HepG2 (cell line): Measurements from ENCODE around the gene RGS6. TPM values are rescaled to one million over a fixed set of nuclear protein-coding genes. Genes with fewer than 3 reads are reported as not detected.
A peak's percentile ranks its signal among the peaks of the same experiment; 100 is the strongest.

Source experiments
- ATAC-seq: fragments of 200-7000 bp; cut with Tn5 transposase; 3 replicates; pipeline ENCODE4 v1.9.1; 2020; ENCODE audit warnings: mild to moderate bottlenecking, moderate library complexity
- BruUV-seq: library from RNA; stranded (reverse); fragments of 400-500 nt; replicated peaks from 2 replicates; lab custom pipeline; 2021; lab: Mats Ljungman, UMichigan
- CTCF ChIA-PET: fragments of 300-600 bp; formaldehyde crosslinking; extraction: SDS; loops from one replicate; lab custom pipeline; 2021; ENCODE audit warnings: low total read pairs, inconsistent platforms, low intra/inter-chr PET ratio; lab: Yijun Ruan, JAX
- POLR2A ChIA-PET: fragments of 350-600 bp; sonication (Branson Sonifier 250); formaldehyde crosslinking; loops from one replicate; lab custom pipeline; 2020; ENCODE audit warnings: antibody characterized with exemption, inconsistent platforms; lab: Yijun Ruan, JAX
- DNase-seq: peaks from one replicate; pipeline ENCODE4 v3.0.0-alpha.2; 2015; ENCODE audit warnings: low spot score
- FAIRE-seq: peaks from 3 replicates; lab custom pipeline; 2011; peaks lifted over from hg19 to GRCh38; lab: Jason Lieb, UNC
- H2AFZ ChIP-seq: one replicate; pipeline ENCODE4 v1.6.1; 2011; ENCODE audit warnings: low read length, inconsistent platforms
- H3K27ac ChIP-seq: fragments of 300-600 bp; 3 replicates; pipeline ENCODE4 v1.8.0; 2011; ENCODE audit warnings: mixed run types, mild to moderate bottlenecking, mixed read lengths, low read length, inconsistent platforms; ENCODE audit not compliant: insufficient read depth; ENCODE audit errors: extremely low read length
- H3K27me3 ChIP-seq, 2 experiments: fragments of 200-600 bp in 1 of 2; 2 replicates in 1 of 2; 3 replicates in 1 of 2; pipeline versions ENCODE4 v1.6.0 to v1.8.0; 2011; ENCODE audit warnings: low read length in 2 of 2, mild to moderate bottlenecking in 2 of 2, moderate library complexity in 2 of 2, inconsistent platforms in 1 of 2; ENCODE audit not compliant: insufficient read depth in 2 of 2, control insufficient read depth in 1 of 2
- H3K36me3 ChIP-seq, 2 experiments: fragments of 200-600 bp in 1 of 2; replicated peaks in 1 of 2; 2 replicates in 1 of 2; 3 replicates in 1 of 2; pipeline versions ENCODE4 v1.5.1 to v1.8.0; 2011; ENCODE audit warnings: low read length in 2 of 2, inconsistent platforms in 1 of 2; ENCODE audit not compliant: insufficient read depth in 2 of 2, control insufficient read depth in 1 of 2
- H3K4me1 ChIP-seq: 2 replicates; pipeline ENCODE4 v1.5.1; 2012; ENCODE audit warnings: low read length, inconsistent platforms; ENCODE audit not compliant: insufficient read depth
- H3K4me2 ChIP-seq: 2 replicates; pipeline ENCODE4 v1.6.0; 2011; ENCODE audit warnings: low read depth, low read length, inconsistent platforms
- H3K4me3 ChIP-seq, 3 experiments: fragments of 200-600 bp in 1 of 3; sonication (generic), shearing (Covaris generic) in 1 of 3; replicated peaks in 1 of 3; 2 replicates each; pipeline ENCODE4 v1.5.1; 2011 to 2016; ENCODE audit warnings: low read length in 3 of 3, inconsistent platforms in 2 of 3, low read depth in 2 of 3, mild to moderate bottlenecking in 2 of 3, control low read depth in 1 of 3, mixed read lengths in 1 of 3; ENCODE audit not compliant: insufficient read depth in 1 of 3
- H3K79me2 ChIP-seq: one replicate; pipeline ENCODE4 v1.6.1; 2011; ENCODE audit warnings: low read length, inconsistent platforms; ENCODE audit not compliant: insufficient read depth
- H3K9ac ChIP-seq: 2 replicates; pipeline ENCODE4 v1.6.0; 2011; ENCODE audit warnings: mild to moderate bottlenecking, low read depth, low read length, inconsistent platforms; ENCODE audit not compliant: insufficient read depth
- H3K9me3 ChIP-seq: 2 replicates; pipeline ENCODE4 v1.5.1; 2012; ENCODE audit warnings: mild to moderate bottlenecking, low read length
- H4K20me1 ChIP-seq: 2 replicates; pipeline ENCODE4 v1.6.0; 2011; ENCODE audit warnings: inconsistent platforms, mild to moderate bottlenecking, low read length, moderate library complexity; ENCODE audit not compliant: insufficient read depth
- BHLHE40 ChIP-seq: IDR thresholded peaks from 2 replicates; pipeline ENCODE4 v1.6.1; 2011; ENCODE audit warnings: low read length, improper control_type of control experiment
- CTCF ChIP-seq: sonication (generic); formaldehyde crosslinking; IDR thresholded peaks from 2 replicates; pipeline ENCODE4 v1.5.0; 2020; ENCODE audit warnings: mild to moderate bottlenecking, missing genetic modification reagents, moderate library complexity
- NFATC3 ChIP-seq: sonication (generic); formaldehyde crosslinking; IDR thresholded peaks from 2 replicates; pipeline ENCODE4 v1.5.1; 2020; ENCODE audit warnings: mild to moderate bottlenecking, missing genetic modification reagents
- PAWR ChIP-seq: sonication (generic); formaldehyde crosslinking; IDR thresholded peaks from 2 replicates; pipeline ENCODE4 v1.4.0; 2020; ENCODE audit warnings: missing genetic modification reagents, mild to moderate bottlenecking, borderline replicate concordance
- RCOR2 ChIP-seq: IDR thresholded peaks from 2 replicates; pipeline ENCODE4 v1.6.1; 2016; ENCODE audit warnings: missing biosample characterization, missing genetic modification reagents
- REPIN1 ChIP-seq: sonication (generic); formaldehyde crosslinking; IDR thresholded peaks from 2 replicates; pipeline ENCODE4 v1.8.0; 2022; ENCODE audit warnings: missing genetic modification reagents, low read depth, mild to moderate bottlenecking, borderline replicate concordance
- ZBTB20 ChIP-seq: sonication (generic); formaldehyde crosslinking; IDR thresholded peaks from 2 replicates; pipeline ENCODE4 v1.8.1; 2023; ENCODE audit warnings: missing genetic modification reagents, low read depth, mild to moderate bottlenecking, borderline replicate concordance
- ZFP36 ChIP-seq: fragments of 150-350 bp; IDR thresholded peaks from 2 replicates; pipeline ENCODE4 v1.6.1; 2018; ENCODE audit warnings: borderline replicate concordance, low read length, low read depth; ENCODE audit not compliant: partially characterized antibody
- ZFP90 ChIP-seq: sonication (generic); formaldehyde crosslinking; IDR thresholded peaks from 2 replicates; pipeline ENCODE4 v1.8.0; 2022; ENCODE audit warnings: missing genetic modification reagents, mild to moderate bottlenecking, inconsistent platforms, borderline replicate concordance
- ZFYVE20 ChIP-seq: sonication (generic); formaldehyde crosslinking; IDR thresholded peaks from 2 replicates; pipeline ENCODE4 v1.8.0; 2023; ENCODE audit warnings: low read depth, mild to moderate bottlenecking, moderate library complexity, missing genetic modification reagents, borderline replicate concordance
- ZNF18 ChIP-seq: sonication (generic); formaldehyde crosslinking; IDR thresholded peaks from 2 replicates; pipeline ENCODE4 v1.8.0; 2022; ENCODE audit warnings: mild to moderate bottlenecking, missing genetic modification reagents; ENCODE audit not compliant: insufficient replicate concordance
- ZNF205 ChIP-seq: IDR thresholded peaks from 2 replicates; pipeline ENCODE4 v1.6.1; 2018; ENCODE audit warnings: missing biosample characterization, missing genetic modification reagents
- ZNF280B ChIP-seq: sonication (generic); formaldehyde crosslinking; IDR thresholded peaks from 2 replicates; pipeline ENCODE4 v1.5.0; 2020; ENCODE audit warnings: missing genetic modification reagents, mild to moderate bottlenecking, borderline replicate concordance
- ZNF414 ChIP-seq: sonication (generic); formaldehyde crosslinking; IDR thresholded peaks from 2 replicates; pipeline ENCODE4 v1.5.0; 2020; ENCODE audit warnings: missing genetic modification reagents
- ZNF451 ChIP-seq: sonication (generic); formaldehyde crosslinking; IDR thresholded peaks from 2 replicates; pipeline ENCODE4 v1.5.0; 2020; ENCODE audit warnings: mild to moderate bottlenecking, missing genetic modification reagents
- WGBS: methylation state at CpG from one replicate; pipeline ENCODE4 v1.1.6; 2017; ENCODE audit warnings: low lambda C conversion rate; 5-methylcytosine and 5-hydroxymethylcytosine counted together
- in situ Hi-C: cut with HindIII; loops from 2 replicates; pipeline ENCODE4 v1.10.0; 2017; ENCODE audit warnings: low pct_unique_long_range_greater_than_20kb; ENCODE audit not compliant: extremely low pct_ligation_motif_present
- intact Hi-C: fragments of 100-400 bp; cut with micrococcal nuclease; formaldehyde crosslinking; loops from one replicate; pipeline ENCODE4 v1.10.0; 2022; ENCODE audit not compliant: unreplicated experiment
- polyA plus RNA-seq, 8 experiments: library from polyadenylated mRNA; depleted of rRNA in 3 of 8; stranded (reverse) in 7 of 8; unstranded in 1 of 8; fragments of >200 nt; fragmentation: Illumina TruSeq in 4 of 8; extraction: Trizol in 4 of 8; gene quantifications; 2 replicates each; pipeline versions ENCODE4 v1.2.1 to v1.2.3, GENCODE V29; 2011 to 2016; ENCODE audit warnings: low read depth in 4 of 8, missing spikeins in 1 of 8, mixed read lengths in 1 of 8; ENCODE audit not compliant: insufficient read depth in 1 of 8
- total RNA-seq, 5 experiments: library from RNA; depleted of rRNA; stranded (reverse); fragments of >200 nt; fragmentation: Illumina TruSeq; extraction: Trizol; gene quantifications; 2 replicates each; pipeline ENCODE4 v1.2.3, GENCODE V29; 2016; ENCODE audit warnings: low read depth in 1 of 5

RGS6 gene
- total and polyA plus RNA-seq, 2 of the 13 experiments (the other 11 are each of a cell fraction or from before 2014, with no cell fraction given), result not detected

GRCh38 chr14:72514660-72515025 is 582.4 kb downstream of the RGS6 start (continued):
- TF ChIP-seq CTCF (CRISPR knock-in tag) (no peak), ZNF205 (no peak), ZNF414 (CRISPR knock-in tag) (no peak), ZFP90 (CRISPR knock-in tag) (no peak)

- CTCF ChIA-PET, result interaction anchor here (1.0 to 2.2 kb wide), 3 partner anchors 387 to 432 kb away, joined by 4 to 32 read pairs (median 11); no protein-coding TSS in a partner anchor
- POLR2A ChIA-PET, result no interaction called here
- no peaks in the 10 kb centered on the region for H3K9me3 ChIP-seq
- intact Hi-C loops (loop anchor here (10.0 kb wide), 1 partner anchor 299 kb away; no protein-coding TSS in a partner anchor), in situ Hi-C loops (loop anchor here (5.0 kb wide), 1 partner anchor 381 kb away; no protein-coding TSS in a partner anchor)
- no peaks in the 10 kb centered on the region for H3K4me1 ChIP-seq
- H3K27ac ChIP-seq, result no peak overlapping the region
- no peak overlapping the region for H2AFZ ChIP-seq
- no peaks in the 10 kb centered on the region for H4K20me1 ChIP-seq
- no TSS peak for BruUV-seq
- H3K9ac ChIP-seq, result no peak overlapping the region
- no peak for DNase-seq
- H3K27me3 ChIP-seq, result peaks cover 3 to 38% of the 10 kb centered on the region in 2 experiments; a peak in 3 of 5 replicates
- no peak overlapping the region for H3K4me2 ChIP-seq
- 2% methylated on average over 11 of the region's 11 CpGs for WGBS
- H3K4me3 ChIP-seq, result no peak overlapping the region
- no peaks in the 10 kb centered on the region for H3K79me2 ChIP-seq
- no peak for FAIRE-seq
- peak; percentile 61 for ATAC-seq
- no peaks in the 10 kb centered on the region for H3K36me3 ChIP-seq
- TF ChIP-seq ZNF18 (CRISPR knock-in tag) (no peak), NFATC3 (no peak), ZFP36 (no peak), ZNF280B (no peak), ZBTB20 (no peak), PAWR (no peak), ZFYVE20 (CRISPR knock-in tag) (no peak), RCOR2 (no peak), BHLHE40 (no peak), ZNF451 (CRISPR knock-in tag) (no peak), REPIN1 (no peak)
Measured at GRCh38 chr14:72515779-72516770, 583.8 kb downstream of the RGS6 start.
